GM23338 (cell line): ENCODE data around the gene AQP6. TPM values are rescaled to one million over a fixed set of nuclear protein-coding genes. Genes with fewer than 3 reads are reported as not detected.

Source experiments
- ATAC-seq: fragments of 200-7000 bp; cut with Tn5 transposase; 3 replicates; pipeline ENCODE4 v1.9.1; 2020
- DNase-seq: peaks from one replicate; pipeline ENCODE4 v3.0.0-alpha.2; 2015; ENCODE audit warnings: low spot score
- H2AFZ ChIP-seq: fragments of 200-600 bp; sonication (generic); 2 replicates; pipeline ENCODE4 v1.8.0; 2016; ENCODE audit warnings: antibody characterized with exemption, mild to moderate bottlenecking, moderate library complexity
- H3F3A ChIP-seq: fragments of 200-600 bp; sonication (generic); replicated peaks from 2 replicates; pipeline ENCODE4 v1.8.0; 2017; ENCODE audit warnings: antibody characterized with exemption, mixed run types, low read depth
- H3K27ac ChIP-seq: fragments of 200-600 bp; sonication (generic); 2 replicates; pipeline ENCODE4 v1.6.1; 2016; ENCODE audit warnings: low read depth
- H3K27me3 ChIP-seq: fragments of 200-600 bp; sonication (generic); 2 replicates; pipeline ENCODE4 v1.8.0; 2016; ENCODE audit warnings: mild to moderate bottlenecking, mixed run types, moderate library complexity; ENCODE audit not compliant: insufficient read depth
- H3K36me3 ChIP-seq: fragments of 200-600 bp; sonication (generic); 2 replicates; pipeline ENCODE4 v1.8.0; 2016; ENCODE audit warnings: mild to moderate bottlenecking; ENCODE audit not compliant: insufficient read depth
- H3K4me1 ChIP-seq: fragments of 200-600 bp; sonication (generic); 2 replicates; pipeline ENCODE4 v1.8.0; 2016; ENCODE audit warnings: mild to moderate bottlenecking, moderate library complexity; ENCODE audit not compliant: insufficient read depth
- H3K4me2 ChIP-seq: fragments of 200-600 bp; sonication (generic); 2 replicates; pipeline ENCODE4 v1.7.1; 2017; ENCODE audit warnings: mixed run types
- H3K4me3 ChIP-seq: fragments of 200-600 bp; sonication (generic); 2 replicates; pipeline ENCODE4 v1.6.1; 2016; ENCODE audit warnings: mixed run types
- H3K79me2 ChIP-seq: fragments of 200-600 bp; sonication (generic); replicated peaks from 2 replicates; pipeline ENCODE4 v1.8.0; 2017; ENCODE audit warnings: mild to moderate bottlenecking; ENCODE audit not compliant: insufficient read depth
- H3K9me2 ChIP-seq: fragments of 200-600 bp; sonication (generic); 2 replicates; pipeline ENCODE4 v1.8.0; 2017; ENCODE audit not compliant: insufficient read depth
- H4K20me1 ChIP-seq: fragments of 200-600 bp; sonication (generic); replicated peaks from 2 replicates; pipeline ENCODE4 v1.8.0; 2017; ENCODE audit warnings: mild to moderate bottlenecking; ENCODE audit not compliant: insufficient read depth
- H3K27ac Mint-ChIP-seq: 2 replicates; pipeline ENCODE4 v1.8.0; 2020; ENCODE audit warnings: inconsistent platforms, mild to moderate bottlenecking, moderate library complexity, mixed read lengths
- H3K27me3 Mint-ChIP-seq: 3 replicates; pipeline ENCODE4 v1.8.0; 2022; ENCODE audit warnings: low read depth, mild to moderate bottlenecking, moderate library complexity, mixed read lengths, inconsistent platforms; ENCODE audit not compliant: insufficient read depth, poor library complexity
- H3K36me3 Mint-ChIP-seq: 3 replicates; pipeline ENCODE4 v1.8.0; 2021; ENCODE audit warnings: low read depth, mild to moderate bottlenecking, inconsistent platforms, moderate library complexity, mixed read lengths
- H3K4me1 Mint-ChIP-seq: 3 replicates; pipeline ENCODE4 v1.8.0; 2020; ENCODE audit warnings: mild to moderate bottlenecking, inconsistent platforms, mixed read lengths
- H3K4me3 Mint-ChIP-seq: 3 replicates; pipeline ENCODE4 v1.8.0; 2021; ENCODE audit warnings: moderate library complexity, mild to moderate bottlenecking, inconsistent platforms, mixed read lengths
- H3K9me3 Mint-ChIP-seq: 3 replicates; pipeline ENCODE4 v1.8.0; 2020; ENCODE audit warnings: moderate library complexity, mild to moderate bottlenecking, inconsistent platforms, mixed read lengths
- EZH2 ChIP-seq: fragments of 200-600 bp; sonication (generic); IDR thresholded peaks from one replicate; pipeline ENCODE4 v1.8.0; 2017; ENCODE audit warnings: antibody characterized with exemption, mild to moderate bottlenecking, low read depth; ENCODE audit not compliant: unreplicated experiment
- NANOG ChIP-seq: IDR thresholded peaks from 2 replicates; pipeline ENCODE4 v1.6.1; 2016; ENCODE audit warnings: antibody characterized with exemption, borderline replicate concordance
- POLR2AphosphoS5 ChIP-seq: IDR thresholded peaks from 2 replicates; pipeline ENCODE4 v1.6.1; 2016; ENCODE audit warnings: antibody characterized with exemption, low read depth
- ZNF462 ChIP-seq: fragments of 250-450 bp; sonication (Bioruptor Pico); IDR thresholded peaks from 2 replicates; pipeline ENCODE4 v1.5.0; 2020; ENCODE audit warnings: mild to moderate bottlenecking, moderate library complexity
- polyA plus RNA-seq: library from polyadenylated mRNA; unstranded; fragments of >200 nt; fragmentation: Nextera tagmentation; extraction: Ambion mirVana; gene quantifications from 2 replicates; pipeline ENCODE4 v1.2.1, GENCODE V29; 2016
- total RNA-seq: library from RNA; depleted of rRNA; stranded (reverse); fragments of >200 nt; shearing (Covaris generic); gene quantifications from 2 replicates; pipeline ENCODE4 v1.2.3, GENCODE V29; 2014

AQP6 gene
- total and polyA plus RNA-seq, 2 experiments from 2014 or later, result 0.08 TPM; not detected in 1

- H3K4me1 Mint-ChIP-seq, result peaks cover 42% of the 10 kb centered on the region
- H3K9me2 ChIP-seq, result no peaks in the 10 kb centered on the region
- H3K27ac ChIP-seq, result no peak overlapping the region
- H3K79me2 ChIP-seq, result no peaks in the 10 kb centered on the region
- no peak overlapping the region for H3K4me3 ChIP-seq
- H3K36me3 Mint-ChIP-seq, result no peaks in the 10 kb centered on the region
- H3K4me2 ChIP-seq, result no peak overlapping the region
- H3K27me3 Mint-ChIP-seq, result peaks cover 7% of the 10 kb centered on the region
- H2AFZ ChIP-seq, result no peak overlapping the region
- H3F3A ChIP-seq, result no peaks in the 10 kb centered on the region; the same call in 1 of the 2 replicates
- no peak overlapping the region for H3K4me3 Mint-ChIP-seq
- H3K4me1 ChIP-seq, result peaks cover 18% of the 10 kb centered on the region; the same call in 1 of the 2 replicates
- no peaks in the 10 kb centered on the region for H3K36me3 ChIP-seq
- no peaks in the 10 kb centered on the region for H3K9me3 Mint-ChIP-seq
- H4K20me1 ChIP-seq, result no peaks in the 10 kb centered on the region; the same call in 1 of the 2 replicates
- no peak for ATAC-seq
- TF ChIP-seq NANOG, result no peak
- TF ChIP-seq EZH2, result no peak
- TF ChIP-seq ZNF462, result no peak
- no peak for TF ChIP-seq POLR2AphosphoS5
- H3K27me3 ChIP-seq, result no peaks in the 10 kb centered on the region
- DNase-seq, result no peak
- no peak overlapping the region for H3K27ac Mint-ChIP-seq
Observed at GRCh38 chr12:49980501-49981349, 8.0 kb downstream of the AQP6 start.
